T-helper 2 cell (primary cell): ENCODE results near the gene HSPA1L.
"Not testable (repeated sequence)": the region's sequence is repeated elsewhere in the genome, so short reads cannot be mapped to it uniquely, and the experiment has no call there.

Experiments
- DNase-seq, 5 experiments: peaks; one replicate each; pipeline versions ENCODE4 v3.0.0 to v3.0.0-alpha.2; 2012 to 2022

HSPA1L gene

GRCh38 chr6:31813465-31813849 is 1.6 kb downstream of the HSPA1L start:
- no peak for DNase-seq

- DNase-seq = no peak
These were observed 3.4 kb downstream of the HSPA1L start for GRCh38 chr6:31811645-31812044.

- DNase-seq = not testable (repeated sequence)
These were observed 6.5 kb downstream of the HSPA1L start for GRCh38 chr6:31808599-31808998.

- peak; percentile 91 to 97 (median 97) for DNase-seq
These were observed 8.4 kb downstream of the HSPA1L start, which contains the start of gene LSM2 for GRCh38 chr6:31806470-31807272. Gene LSM2 (minus strand): TSS chr6:31806966. CDS start chr6:31806757, 209 bp downstream.

- peak in 1 of 5 experiments; percentile 24 for DNase-seq
These were observed 9.1 kb downstream of the HSPA1L start for GRCh38 chr6:31805939-31806469.

GRCh38 chr6:31801031-31801927 is 13.8 kb downstream of the HSPA1L start:
- DNase-seq = not testable (repeated sequence)

- no peak for DNase-seq
These were observed 15.3 kb downstream of the HSPA1L start for GRCh38 chr6:31799781-31800180.

- peak in 2 of 5 experiments; percentile 24 to 88 for DNase-seq
These were observed 17.5 kb downstream of the HSPA1L start for GRCh38 chr6:31797588-31797987.

- no peak for DNase-seq
These were observed 18.1 kb downstream of the HSPA1L start for GRCh38 chr6:31796993-31797385.

GRCh38 chr6:31795616-31796298 is 19.3 kb downstream of the HSPA1L start, which contains the start of gene VARS1:
Gene VARS1 (minus strand): TSS chr6:31795752. CDS start chr6:31795217, 535 bp downstream.
- peak; percentile 64 to 88 (median 77) for DNase-seq

- peak in 1 of 5 experiments; percentile 13 for DNase-seq
These were observed 20.0 kb downstream of the HSPA1L start for GRCh38 chr6:31794866-31795615.

GRCh38 chr6:31794294-31794865 is 20.7 kb downstream of the HSPA1L start:
- DNase-seq = peak in 1 of 5 experiments; percentile 40

GRCh38 chr6:31793927-31794245 is 21.2 kb downstream of the HSPA1L start:
- not testable (repeated sequence) for DNase-seq

GRCh38 chr6:31792761-31793171 is 22.3 kb downstream of the HSPA1L start:
- no peak for DNase-seq

GRCh38 chr6:31792090-31792374 is 23.1 kb downstream of the HSPA1L start:
- no peak for DNase-seq

GRCh38 chr6:31791324-31792089 is 23.6 kb downstream of the HSPA1L start:
- no peak for DNase-seq

- DNase-seq = no peak
These were observed 29.6 kb downstream of the HSPA1L start for GRCh38 chr6:31785475-31785874.

GRCh38 chr6:31784098-31784925 is 30.8 kb downstream of the HSPA1L start:
- no peak for DNase-seq

GRCh38 chr6:31782126-31782855 is 32.8 kb downstream of the HSPA1L start:
- no peak for DNase-seq
